Hematopoietic multipotent progenitor cell treated with erythropoietin and hydrocortisone succinate and interleukin-3 and kit ligand, for 15 days (in vitro differentiated cells): ENCODE results near the gene CSRP3.

ENCODE experiments used
- DNase-seq: peaks from one replicate; pipeline ENCODE4 v3.0.0-alpha.2; 2015; ENCODE audit warnings: low spot score

Gene CSRP3

DNA sequence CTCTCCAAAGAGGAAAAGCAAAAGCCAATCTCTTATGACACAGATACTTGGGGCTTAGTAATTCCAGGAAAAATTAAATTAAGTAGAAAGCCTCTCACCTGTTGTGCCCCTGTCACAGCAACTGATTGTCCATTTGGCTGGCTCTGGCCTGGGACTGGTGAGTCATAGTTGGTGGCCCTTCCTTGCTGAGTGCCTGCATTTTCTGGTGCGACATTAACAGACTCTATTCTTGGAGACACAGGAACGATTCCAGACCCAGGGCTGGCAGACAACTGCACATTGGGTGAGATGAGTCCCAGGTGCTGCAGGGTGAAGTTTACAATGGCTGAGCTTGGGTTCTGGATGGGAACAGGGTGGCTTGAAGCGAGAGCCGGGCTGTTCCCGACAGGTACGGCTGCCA is 23.3 kb upstream of the CSRP3 start:
- DNase-seq = no peak

GRCh38 chr11:19220903-19221724 is 19.3 kb upstream of the CSRP3 start:
- DNase-seq = no peak

DNA sequence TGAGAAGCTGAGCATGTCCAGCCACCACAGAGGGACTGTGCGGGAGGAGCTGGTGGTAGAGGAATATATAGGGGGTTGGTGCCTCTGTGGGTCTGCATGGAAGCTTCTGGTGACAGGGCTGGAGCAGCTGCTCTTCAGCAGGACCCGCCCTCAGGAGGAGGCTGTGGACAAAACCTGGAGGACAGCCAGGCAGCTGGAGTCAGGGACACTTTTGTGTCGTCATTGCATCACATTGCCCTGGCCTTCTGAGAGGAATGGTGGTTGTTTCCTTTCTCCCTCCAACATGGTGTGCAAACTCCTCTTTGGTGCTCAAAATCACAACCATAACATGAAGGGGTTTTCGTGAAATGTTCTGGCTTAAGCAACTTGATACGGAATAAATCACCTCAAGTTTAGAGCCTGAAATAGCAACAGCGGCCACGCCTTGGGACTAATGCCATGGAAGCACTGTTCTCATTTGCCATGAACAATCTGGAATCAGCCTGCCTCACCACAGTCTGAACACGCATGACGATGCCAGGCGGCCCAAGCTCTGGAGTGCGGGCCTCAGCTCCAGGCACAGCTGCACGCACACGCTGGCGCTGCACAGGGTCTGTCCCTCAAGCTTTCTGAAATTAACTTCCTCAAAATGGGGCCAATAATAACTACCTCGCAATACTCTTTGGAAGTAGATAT is 17.1 kb upstream of the CSRP3 start:
- DNase-seq = no peak

GRCh38 chr11:19218216-19218615 is 16.4 kb upstream of the CSRP3 start:
- DNase-seq = no peak

DNA sequence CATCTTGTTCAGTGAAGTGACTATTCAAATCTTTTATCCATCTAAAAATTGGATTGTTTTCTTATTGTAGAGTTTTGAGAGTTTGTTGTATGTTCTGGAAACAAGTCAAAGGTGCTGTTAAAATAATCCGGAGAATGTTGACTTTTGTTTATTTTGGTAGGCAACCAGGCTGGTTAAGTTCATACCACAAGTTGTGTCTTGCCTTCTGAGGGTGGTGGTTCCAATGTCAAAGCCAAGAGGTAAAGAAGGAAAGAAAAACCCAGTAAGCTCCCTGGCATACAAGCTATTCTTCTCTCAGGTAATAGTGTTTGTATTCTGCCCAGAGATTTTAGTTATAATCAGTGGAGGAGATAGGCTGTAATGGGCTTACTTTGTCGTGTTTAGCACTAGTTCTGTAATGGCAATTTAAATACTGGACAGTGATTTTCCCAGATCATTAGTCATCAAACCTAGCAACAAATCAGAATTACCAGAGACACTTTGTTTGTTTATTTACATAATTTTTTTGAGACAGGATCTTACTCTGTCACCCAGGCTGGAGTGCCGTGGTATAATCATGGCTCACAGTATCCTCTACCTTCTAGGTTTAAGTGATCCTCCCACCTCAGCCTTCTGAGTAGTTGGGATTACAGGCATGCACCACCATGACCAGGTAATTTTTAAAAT is 15.1 kb upstream of the CSRP3 start:
- DNase-seq = no peak

GRCh38 chr11:19216021-19216420 is 14.2 kb upstream of the CSRP3 start:
- DNase-seq = no peak

GRCh38 chr11:19209617-19210370 is 8.0 kb upstream of the CSRP3 start:
- no peak for DNase-seq

- no peak for DNase-seq
Measured at GRCh38 chr11:19208959-19209546, 7.3 kb upstream of the CSRP3 start.

- no peak for DNase-seq
Measured at GRCh38 chr11:19208181-19208580, 6.4 kb upstream of the CSRP3 start.

GRCh38 chr11:19204836-19205235 is 3.1 kb upstream of the CSRP3 start:
- no peak for DNase-seq

DNA sequence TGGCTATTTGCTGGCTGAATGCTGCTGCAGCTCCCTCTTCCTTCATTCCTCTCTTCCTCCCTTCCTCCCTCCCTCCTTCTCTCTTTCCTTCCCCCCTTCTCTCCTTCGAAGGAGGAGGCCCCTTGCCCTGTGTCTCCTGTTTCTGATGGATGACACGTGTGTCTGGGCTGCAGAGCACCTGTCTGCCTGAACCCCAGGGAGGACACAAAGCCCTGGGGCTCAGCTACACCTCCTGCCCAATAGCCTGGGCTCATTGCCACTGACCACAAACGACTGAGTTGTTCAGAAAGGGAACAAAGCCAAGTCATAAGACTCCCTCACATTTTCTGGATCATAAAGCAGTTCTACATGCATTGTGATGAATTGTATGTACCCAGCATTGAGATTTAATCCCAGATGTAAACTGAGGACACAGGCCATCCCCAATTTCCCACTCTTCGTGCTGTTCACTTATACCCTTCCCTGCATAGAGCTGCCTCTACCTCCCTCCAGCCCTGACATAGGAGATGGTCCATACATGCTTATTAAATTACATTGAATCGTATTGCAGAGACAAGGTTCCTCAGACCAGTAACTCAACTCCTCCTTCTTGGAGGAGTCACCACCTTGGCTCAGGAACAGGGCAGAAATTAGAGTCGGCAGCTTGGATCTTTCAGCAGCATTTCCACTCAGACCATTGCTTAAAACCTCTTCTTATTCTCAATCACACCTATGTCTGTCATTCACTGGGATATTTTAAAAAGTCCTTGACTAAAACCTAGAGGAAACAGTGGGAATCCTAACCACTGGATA is 1.2 kb downstream of the CSRP3 start:
- DNase-seq = no peak

- no peak for DNase-seq
Measured at GRCh38 chr11:19199771-19200170, 2.0 kb downstream of the CSRP3 start.

DNA sequence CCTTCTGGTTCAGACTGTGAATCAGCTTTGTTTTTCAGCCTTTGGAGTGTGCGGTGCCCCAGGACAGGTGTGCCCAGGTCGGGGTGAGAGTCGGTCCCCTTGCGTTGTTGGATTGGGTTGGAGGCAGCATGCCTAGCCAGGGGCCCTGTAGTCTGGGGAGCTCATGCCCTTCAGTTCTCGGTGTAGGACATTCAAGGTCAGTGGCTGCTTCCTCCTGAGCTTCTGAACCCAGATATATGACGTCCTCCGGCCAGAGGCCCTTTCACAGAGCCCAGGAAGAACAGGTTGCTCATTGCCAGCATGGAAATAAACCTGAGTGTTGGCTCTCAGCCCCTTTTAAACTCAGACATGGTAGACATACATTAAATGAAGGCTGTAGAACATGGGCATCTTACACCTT is 2.7 kb downstream of the CSRP3 start:
- no peak for DNase-seq

DNA sequence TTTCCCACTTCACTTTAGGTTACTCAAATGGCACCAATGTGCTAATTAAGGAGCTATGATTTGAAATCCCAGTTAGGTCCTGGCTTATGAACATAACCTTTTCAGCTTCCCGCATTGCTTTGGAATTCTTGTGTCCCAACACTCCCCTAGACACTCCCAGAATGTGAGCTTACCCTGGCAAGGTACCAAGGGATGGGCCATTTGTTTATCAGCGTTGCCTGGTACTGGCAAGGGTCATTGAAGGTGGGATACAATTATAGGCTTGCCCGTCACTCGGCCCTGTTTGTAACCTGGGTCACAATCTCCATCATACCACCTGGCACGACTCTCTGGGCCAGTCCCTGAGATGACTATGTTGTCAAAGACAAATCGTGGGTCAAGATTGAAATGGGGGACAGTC is 5.4 kb downstream of the CSRP3 start:
- DNase-seq = no peak

GRCh38 chr11:19194620-19195308 is 7.0 kb downstream of the CSRP3 start:
- no peak for DNase-seq

- DNase-seq = no peak
Measured at GRCh38 chr11:19193916-19194315, 7.9 kb downstream of the CSRP3 start.

GRCh38 chr11:19191530-19192169 is 10.1 kb downstream of the CSRP3 start:
- no peak for DNase-seq

DNA sequence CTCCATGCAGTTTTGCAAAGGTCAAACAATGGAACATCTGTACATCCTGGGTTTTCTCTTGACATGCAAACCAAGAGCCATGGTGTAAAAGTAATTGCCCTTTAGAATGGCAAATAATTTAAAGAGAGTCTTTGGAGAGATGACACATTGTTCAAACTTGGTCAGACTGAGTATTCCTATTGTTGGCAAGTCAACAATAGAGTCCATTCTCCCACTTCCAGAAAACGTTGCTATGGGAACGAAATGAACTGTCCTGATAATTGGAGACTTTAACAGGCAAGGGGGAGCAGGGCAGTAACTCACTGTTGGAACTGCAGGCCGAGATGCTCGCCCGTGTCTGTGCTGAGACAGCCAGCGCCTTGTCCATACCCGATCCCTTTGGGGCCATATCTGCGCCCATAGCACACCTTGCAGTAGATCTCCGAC is 13.9 kb downstream of the CSRP3 start:
- no peak for DNase-seq

DNA sequence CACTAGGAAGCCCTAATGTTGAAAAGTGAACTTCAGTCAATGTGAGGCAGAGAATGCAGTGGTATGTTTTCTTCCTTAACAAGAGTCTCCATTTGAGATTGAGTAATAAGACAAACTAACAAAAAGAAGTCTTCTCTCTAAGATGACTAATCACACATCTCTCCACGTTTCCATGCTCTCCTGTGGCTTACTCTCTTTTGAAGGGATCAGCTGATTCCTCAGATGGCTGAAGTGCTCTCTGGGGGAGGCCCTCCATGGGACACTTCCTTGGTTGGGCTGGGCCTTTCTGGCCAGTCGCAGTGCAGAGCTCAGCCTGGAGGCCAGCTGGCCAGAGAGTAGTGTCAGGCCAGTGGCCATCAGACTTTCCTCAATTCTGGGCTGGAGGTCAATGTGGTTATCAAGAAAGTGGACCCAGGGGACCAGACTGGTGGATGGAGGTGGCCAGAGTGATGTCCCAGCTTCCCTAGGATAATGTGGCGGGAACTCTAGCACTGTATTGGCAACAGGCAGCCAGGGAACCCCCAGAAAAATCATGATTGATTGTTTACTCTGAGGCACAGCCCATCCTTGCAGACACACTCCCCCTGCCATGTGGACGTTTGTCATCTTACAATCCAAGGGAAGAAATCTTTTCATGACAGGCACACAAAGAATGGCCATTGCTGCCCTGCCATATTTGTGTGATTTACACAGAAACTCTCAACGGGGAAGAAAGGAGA is 14.5 kb downstream of the CSRP3 start:
- DNase-seq = no peak
